Measurements from ENCODE around the gene PGA3. TPM values are rescaled to one million over a fixed set of nuclear protein-coding genes. Genes with fewer than 3 reads are reported as not detected.
"Not testable (repeated sequence)": the region's sequence is repeated elsewhere in the genome, so short reads cannot be mapped to it uniquely, and the experiment has no call there.

Gene PGA3
- total RNA-seq, 3 donors from 2014 or later: 3.7 to 11.3 TPM; not detected in 1

DNA sequence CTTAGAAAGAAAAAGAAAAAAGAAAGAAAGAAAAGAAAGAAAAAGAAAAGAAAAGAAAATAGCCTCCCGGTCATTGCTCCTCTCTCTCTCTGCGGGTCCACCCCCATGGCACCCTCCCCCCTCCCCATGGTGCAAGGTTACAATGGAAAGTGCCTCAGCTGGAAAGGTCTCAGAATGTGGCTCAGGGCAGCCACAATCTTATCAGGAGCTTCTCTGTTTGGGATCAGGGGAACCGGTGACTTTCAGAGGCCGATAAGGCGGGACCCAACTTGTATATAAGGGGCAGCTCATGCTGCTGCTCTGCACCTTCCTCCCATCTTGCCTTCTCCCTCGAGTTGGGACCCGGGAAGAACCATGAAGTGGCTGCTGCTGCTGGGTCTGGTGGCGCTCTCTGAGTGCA, 18.7 kb downstream of the PGA3 start, which contains the start of gene PGA4:
PGA4 (plus strand) TSS at position 301 of the 400 bp plus-strand sequence; CDS start at position 355, 54 bp downstream.
- DNase-seq (ENCODE audit: low spot score in 2 of 2); H3K36me3 ChIP-seq; H3K4me3 ChIP-seq; H3K9me3 ChIP-seq; intact Hi-C loops (cut with DNase I; ENCODE audit: low total_unique reads); H3K27me3 ChIP-seq; H3K4me1 ChIP-seq; H3K27ac ChIP-seq: not testable (repeated sequence)

GRCh38 chr11:61222692-61223091, 19.4 kb downstream of the PGA3 start:
- H3K9me3 ChIP-seq; H3K27me3 ChIP-seq; intact Hi-C loops (cut with DNase I; ENCODE audit: low total_unique reads): not testable (repeated sequence)

GRCh38 chr11:61226457-61227137, 23.3 kb downstream of the PGA3 start:
- H3K27me3 ChIP-seq; H3K9me3 ChIP-seq; H3K27ac ChIP-seq; intact Hi-C loops (cut with DNase I; ENCODE audit: low total_unique reads); DNase-seq (ENCODE audit: low spot score in 2 of 2); H3K4me1 ChIP-seq; H3K4me3 ChIP-seq; H3K36me3 ChIP-seq: not testable (repeated sequence)

More at GRCh38 chr11:61222692-61223091, 19.4 kb downstream of the PGA3 start:
- not testable (repeated sequence) for H3K4me3 ChIP-seq; H3K4me1 ChIP-seq; H3K36me3 ChIP-seq; H3K27ac ChIP-seq; DNase-seq (ENCODE audit: low spot score in 2 of 2)

- H3K27me3 ChIP-seq; intact Hi-C loops (cut with DNase I; ENCODE audit: low total_unique reads); DNase-seq (ENCODE audit: low spot score in 2 of 2); H3K4me1 ChIP-seq; H3K27ac ChIP-seq; H3K4me3 ChIP-seq; H3K36me3 ChIP-seq; H3K9me3 ChIP-seq: not testable (repeated sequence)
Observed at GRCh38 chr11:61229458-61229857, 26.1 kb downstream of the PGA3 start.

DNA sequence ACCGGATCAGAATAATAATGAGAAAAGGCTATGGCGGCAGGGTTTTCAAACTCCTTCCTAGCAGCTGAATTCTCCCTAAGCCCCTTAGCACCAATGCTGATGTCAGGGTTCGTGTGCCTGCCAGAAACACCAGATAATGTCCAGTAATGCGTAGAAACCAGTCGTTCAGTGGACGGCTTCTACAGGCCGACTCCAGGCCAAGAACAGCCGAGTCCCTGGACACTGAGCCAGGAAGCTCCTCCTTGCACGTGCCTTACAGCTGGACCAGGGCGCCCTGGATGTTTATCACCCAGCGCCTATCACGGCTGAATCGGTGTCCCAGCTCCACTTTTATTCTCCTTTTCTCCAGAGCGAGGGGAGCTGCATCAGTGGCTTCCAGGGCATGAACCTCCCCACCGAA, 27.7 kb downstream of the PGA3 start:
- intact Hi-C loops (cut with DNase I; ENCODE audit: low total_unique reads); H3K27me3 ChIP-seq; H3K9me3 ChIP-seq; DNase-seq (ENCODE audit: low spot score in 2 of 2); H3K4me3 ChIP-seq; H3K27ac ChIP-seq; H3K36me3 ChIP-seq; H3K4me1 ChIP-seq: not testable (repeated sequence)

DNA sequence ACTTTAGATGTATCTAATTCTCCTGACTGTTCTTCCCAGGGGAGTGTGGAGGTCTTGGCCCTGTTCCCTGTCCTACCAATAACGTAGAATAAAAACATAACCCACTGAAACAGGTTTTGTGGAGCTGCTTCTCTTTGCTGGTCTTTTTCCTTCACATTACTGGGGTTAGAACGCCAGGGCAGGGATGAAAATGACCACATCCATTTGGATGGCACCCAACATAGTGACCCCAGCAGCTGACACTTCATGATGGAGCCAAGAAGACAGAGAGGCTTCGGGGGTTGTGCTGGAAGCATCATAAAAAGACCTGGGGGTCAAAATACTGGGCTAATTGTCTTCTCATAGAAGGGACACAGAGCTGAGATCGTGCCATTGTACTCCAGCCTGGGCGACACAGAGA, 28.3 kb downstream of the PGA3 start:
- DNase-seq (ENCODE audit: low spot score in 2 of 2); intact Hi-C loops (cut with DNase I; ENCODE audit: low total_unique reads); H3K9me3 ChIP-seq; H3K36me3 ChIP-seq; H3K27ac ChIP-seq; H3K27me3 ChIP-seq; H3K4me1 ChIP-seq; H3K4me3 ChIP-seq: not testable (repeated sequence)

DNA sequence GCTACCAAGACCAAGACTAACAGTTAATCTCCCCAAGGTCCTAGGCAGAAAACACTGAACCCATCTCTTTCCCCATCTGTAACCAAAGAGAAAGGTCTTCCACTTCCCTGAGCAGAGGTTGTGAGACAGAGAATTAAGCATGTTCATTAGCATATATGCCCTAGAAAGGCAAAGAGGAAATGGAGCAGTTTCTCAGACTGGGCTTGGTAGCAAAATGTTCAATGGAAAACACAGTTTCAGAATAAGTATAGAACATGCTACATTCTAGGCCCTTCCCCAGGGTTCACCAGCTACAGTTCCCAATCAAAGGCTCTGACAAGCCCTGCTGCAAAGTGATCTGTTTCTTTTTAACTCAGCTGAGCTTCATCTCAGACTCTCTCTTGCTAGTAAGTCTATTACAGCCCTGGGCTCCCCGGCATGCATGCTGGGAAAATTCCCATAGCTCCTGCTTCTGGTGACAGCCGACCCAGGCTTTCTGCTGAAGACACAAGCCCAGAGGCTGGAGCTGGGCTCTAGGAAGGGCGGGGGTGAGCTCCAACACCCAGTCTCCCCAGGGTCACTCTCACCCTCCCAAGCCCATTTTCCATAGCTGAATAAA, 29.3 kb downstream of the PGA3 start:
- DNase-seq (ENCODE audit: low spot score in 2 of 2); H3K36me3 ChIP-seq; H3K4me3 ChIP-seq; H3K4me1 ChIP-seq; H3K27me3 ChIP-seq; H3K9me3 ChIP-seq; intact Hi-C loops (cut with DNase I; ENCODE audit: low total_unique reads); H3K27ac ChIP-seq: not testable (repeated sequence)

GRCh38 chr11:61237130-61237529, 33.8 kb downstream of the PGA3 start:
- H3K4me3 ChIP-seq; H3K27me3 ChIP-seq; DNase-seq (ENCODE audit: low spot score in 2 of 2); H3K4me1 ChIP-seq; H3K36me3 ChIP-seq; H3K27ac ChIP-seq; H3K9me3 ChIP-seq; intact Hi-C loops (cut with DNase I; ENCODE audit: low total_unique reads): not testable (repeated sequence)

DNA sequence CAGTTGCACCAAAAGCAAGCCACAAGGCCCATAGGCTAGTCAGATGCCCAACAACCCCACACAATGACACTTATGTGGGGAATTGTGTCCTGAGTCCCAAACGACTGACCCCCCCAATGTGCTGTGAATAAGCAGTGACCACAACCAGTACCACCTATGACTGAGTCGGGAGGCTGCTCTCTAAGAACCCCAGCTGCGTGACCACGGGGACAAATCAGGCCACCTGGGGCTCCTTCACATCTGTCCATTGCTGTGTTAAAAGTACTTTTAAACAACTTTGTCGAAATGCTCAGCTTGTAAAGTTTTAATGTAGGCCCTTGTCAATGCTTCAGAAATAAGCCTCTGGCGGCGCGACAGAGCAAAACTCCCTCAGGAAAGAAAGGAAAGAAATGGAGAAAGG, 37.0 kb downstream of the PGA3 start:
- DNase-seq (ENCODE audit: low spot score in 2 of 2); intact Hi-C loops (cut with DNase I; ENCODE audit: low total_unique reads): not testable (repeated sequence)

GRCh38 chr11:61240875-61241274, 37.6 kb downstream of the PGA3 start, which contains the start of gene PGA5:
TSS of gene PGA5 (plus strand) at chr11:61241175. CDS start at chr11:61241227, 52 bp downstream.
- H3K27me3 ChIP-seq; H3K9me3 ChIP-seq; DNase-seq (ENCODE audit: low spot score in 2 of 2); H3K36me3 ChIP-seq; intact Hi-C loops (cut with DNase I; ENCODE audit: low total_unique reads); H3K27ac ChIP-seq; H3K4me3 ChIP-seq; H3K4me1 ChIP-seq: not testable (repeated sequence)

More for the DNA sequence above, 37.0 kb downstream of the PGA3 start:
- not testable (repeated sequence) for H3K36me3 ChIP-seq, H3K27ac ChIP-seq, H3K4me3 ChIP-seq, H3K9me3 ChIP-seq, H3K4me1 ChIP-seq, H3K27me3 ChIP-seq

GRCh38 chr11:61241526-61241925, 38.2 kb downstream of the PGA3 start:
- H3K4me1 ChIP-seq; H3K9me3 ChIP-seq; H3K27me3 ChIP-seq; H3K27ac ChIP-seq; DNase-seq (ENCODE audit: low spot score in 2 of 2); H3K36me3 ChIP-seq; intact Hi-C loops (cut with DNase I; ENCODE audit: low total_unique reads); H3K4me3 ChIP-seq: not testable (repeated sequence)

GRCh38 chr11:61245284-61245964, 42.1 kb downstream of the PGA3 start:
- DNase-seq (ENCODE audit: low spot score in 2 of 2); H3K4me3 ChIP-seq; H3K27ac ChIP-seq; H3K9me3 ChIP-seq; H3K36me3 ChIP-seq; H3K27me3 ChIP-seq; intact Hi-C loops (cut with DNase I; ENCODE audit: low total_unique reads); H3K4me1 ChIP-seq: not testable (repeated sequence)

DNA sequence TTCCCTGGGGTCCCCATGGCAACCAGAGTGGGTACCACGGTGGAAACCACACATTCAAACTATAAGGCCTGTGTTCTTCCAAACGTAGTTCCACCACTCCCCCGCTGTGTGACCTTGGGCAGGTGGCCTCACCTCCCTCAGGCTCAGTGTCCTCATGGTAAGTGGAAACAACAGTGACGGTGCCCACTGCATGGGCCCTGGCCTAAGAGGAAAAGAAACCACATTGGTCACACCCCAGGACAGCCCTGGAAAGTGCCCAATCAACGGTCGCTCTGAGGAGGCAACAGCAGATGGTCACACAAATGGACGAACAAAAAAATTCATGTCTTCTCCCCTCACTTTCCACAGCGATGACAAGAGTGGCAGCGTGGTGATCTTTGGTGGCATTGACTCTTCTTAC, 44.8 kb downstream of the PGA3 start:
- DNase-seq (ENCODE audit: low spot score in 2 of 2); H3K36me3 ChIP-seq; H3K4me1 ChIP-seq; H3K27ac ChIP-seq; H3K27me3 ChIP-seq; H3K9me3 ChIP-seq; intact Hi-C loops (cut with DNase I; ENCODE audit: low total_unique reads); H3K4me3 ChIP-seq: not testable (repeated sequence)
